RWPE2 (cell line): ENCODE data around the gene GNAS-AS1.

Experiments used
- ATAC-seq: fragments of 200-7000 bp; cut with Tn5 transposase; 3 replicates; pipeline ENCODE4 v1.9.1; 2021; ENCODE audit warnings: low read depth
- DNase-seq: peaks from one replicate; pipeline ENCODE4 v3.0.0-alpha.2; 2020; ENCODE audit warnings: low spot score
- H3K27ac ChIP-seq: fragments of 450-650 bp; 2 replicates; pipeline ENCODE4 v1.5.1; 2017; ENCODE audit warnings: mild to moderate bottlenecking; ENCODE audit not compliant: poor library complexity, severe bottlenecking
- H3K27me3 ChIP-seq: fragments of 250-450 bp; sonication (Bioruptor Pico); 2 replicates; pipeline ENCODE4 v1.5.1; 2021; ENCODE audit warnings: mild to moderate bottlenecking, moderate library complexity; ENCODE audit not compliant: insufficient read depth, poor library complexity, severe bottlenecking
- H3K36me3 ChIP-seq: fragments of 250-450 bp; sonication (Bioruptor Pico); 2 replicates; pipeline ENCODE4 v1.5.1; 2020; ENCODE audit warnings: low read depth, mild to moderate bottlenecking, moderate library complexity
- H3K4me1 ChIP-seq: fragments of 250-450 bp; sonication (Bioruptor Pico); 2 replicates; pipeline ENCODE4 v1.5.1; 2021; ENCODE audit warnings: mild to moderate bottlenecking, moderate library complexity; ENCODE audit not compliant: insufficient read depth, poor library complexity, severe bottlenecking
- H3K4me3 ChIP-seq: fragments of 250-450 bp; sonication (Bioruptor Pico); 2 replicates; pipeline ENCODE4 v1.5.1; 2021; ENCODE audit warnings: mild to moderate bottlenecking, moderate library complexity; ENCODE audit not compliant: severe bottlenecking
- H3K9me3 ChIP-seq: fragments of 250-450 bp; sonication (Bioruptor Pico); 2 replicates; pipeline ENCODE4 v1.5.1; 2021; ENCODE audit warnings: mild to moderate bottlenecking, moderate library complexity; ENCODE audit not compliant: severe bottlenecking
- CTCF ChIP-seq: fragments of 450-650 bp; IDR thresholded peaks from one replicate; pipeline ENCODE4 v1.5.1; 2017; ENCODE audit warnings: mild to moderate bottlenecking, moderate library complexity; ENCODE audit not compliant: poor library complexity, severe bottlenecking

GNAS-AS1 gene

GRCh38 chr20:58896820-58897219 is 46.1 kb upstream of the GNAS-AS1 start:
- Histone ChIP-seq H3K4me3 (no peak overlapping the region), H3K4me1 (peaks cover 25% of the 10 kb centered on the region), H3K36me3 (peaks cover 73% of the 10 kb centered on the region), H3K9me3 (no peaks in the 10 kb centered on the region), H3K27ac (no peak overlapping the region), H3K27me3 (no peaks in the 10 kb centered on the region)
- DNase-seq = no peak
- ATAC-seq = no peak
- TF ChIP-seq CTCF = no peak

DNA sequence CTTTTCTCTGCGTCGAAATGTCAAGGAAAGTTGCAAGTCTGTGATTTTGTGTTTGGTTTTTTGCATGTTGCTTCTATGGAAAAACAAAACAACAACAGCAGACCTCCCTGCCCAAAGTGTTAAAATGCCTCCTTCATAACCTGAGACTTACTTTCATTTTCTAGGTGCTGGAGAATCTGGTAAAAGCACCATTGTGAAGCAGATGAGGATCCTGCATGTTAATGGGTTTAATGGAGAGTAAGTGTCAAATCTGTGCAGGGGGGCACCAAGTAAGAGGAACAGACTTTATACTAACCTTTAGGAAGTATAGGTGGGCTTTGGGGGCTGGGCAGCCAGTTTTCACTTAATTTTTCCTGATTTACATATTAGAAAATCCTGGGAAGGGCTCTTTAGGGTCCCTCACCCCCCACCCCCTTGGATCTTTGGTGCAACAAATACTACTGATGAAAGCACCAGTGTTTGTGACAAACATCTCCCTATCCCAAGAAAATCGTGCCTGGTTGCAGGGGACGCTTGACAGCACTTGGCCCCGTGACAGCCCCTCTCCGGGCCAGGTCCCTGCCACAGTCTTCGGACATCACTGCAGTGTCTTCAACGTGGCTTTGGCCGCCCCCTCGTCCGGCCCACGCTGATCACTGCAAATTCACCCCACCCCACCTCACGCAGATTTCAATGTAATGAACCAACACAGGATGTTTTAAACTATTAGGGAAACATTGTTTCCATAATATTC is 44.9 kb upstream of the GNAS-AS1 start:
- Histone ChIP-seq H3K27me3 (no peaks in the 10 kb centered on the region), H3K4me3 (no peak overlapping the region), H3K36me3 (peaks cover 66% of the 10 kb centered on the region), H3K27ac (no peak overlapping the region), H3K9me3 (no peaks in the 10 kb centered on the region), H3K4me1 (peaks cover 25% of the 10 kb centered on the region)
- ATAC-seq (no peak), DNase-seq (no peak)
- TF ChIP-seq CTCF = no peak

DNA sequence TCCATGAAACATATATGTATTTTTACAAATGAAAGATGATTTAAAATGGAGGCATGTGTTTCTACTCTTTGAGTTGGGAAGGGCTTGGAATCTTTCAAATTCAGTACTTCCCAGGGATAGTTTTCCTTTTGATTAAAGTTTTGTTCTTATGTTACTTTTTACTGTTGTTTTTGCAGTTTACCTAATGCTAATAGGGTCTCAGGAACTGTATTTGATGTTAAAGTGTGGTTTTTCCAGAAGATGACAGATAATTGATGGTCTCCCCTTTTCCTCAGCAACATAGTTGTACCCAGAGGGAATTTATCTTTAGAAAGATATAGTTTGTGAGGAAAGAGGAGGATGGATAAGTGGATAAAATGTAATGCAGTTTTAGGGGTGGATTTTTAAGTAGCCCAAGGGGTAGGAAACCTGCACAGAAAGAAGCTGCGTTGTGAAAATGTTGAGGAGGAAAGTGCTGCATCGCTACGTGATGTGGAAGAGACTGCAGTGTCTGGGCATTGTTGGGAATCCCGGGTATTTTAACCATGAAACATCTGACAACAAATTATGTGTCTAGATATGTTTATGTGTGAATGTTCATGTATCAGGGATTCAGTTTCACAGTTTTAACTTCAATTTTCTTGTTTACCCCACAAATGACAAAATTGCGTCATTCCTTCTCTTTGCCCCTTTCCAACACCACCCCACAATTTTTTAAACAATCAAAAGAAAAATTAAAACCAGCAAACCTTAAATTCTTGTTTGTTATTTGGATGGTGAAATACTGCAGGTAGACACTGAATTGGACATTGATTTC is 44.1 kb upstream of the GNAS-AS1 start:
- H3K4me3 ChIP-seq = no peak overlapping the region
- no peak for ATAC-seq
- no peak for TF ChIP-seq CTCF
- peak overlapping the region; percentile 87 for H3K27ac ChIP-seq
- H3K36me3 ChIP-seq = peaks cover 58% of the 10 kb centered on the region
- H3K27me3 ChIP-seq = no peaks in the 10 kb centered on the region
- H3K9me3 ChIP-seq = no peaks in the 10 kb centered on the region
- DNase-seq = no peak
- peaks cover 25% of the 10 kb centered on the region for H3K4me1 ChIP-seq

GRCh38 chr20:58893355-58894120 is 42.8 kb upstream of the GNAS-AS1 start:
- DNase-seq (no peak), ATAC-seq (no peak)
- H3K36me3 ChIP-seq = peaks cover 45% of the 10 kb centered on the region
- TF ChIP-seq CTCF = no peak
- peak overlapping the region; percentile 77 for H3K4me3 ChIP-seq
- H3K9me3 ChIP-seq = no peaks in the 10 kb centered on the region
- H3K27ac ChIP-seq = peak overlapping the region; percentile 87
- H3K27me3 ChIP-seq = no peaks in the 10 kb centered on the region
- peaks cover 25% of the 10 kb centered on the region for H3K4me1 ChIP-seq
